K562 (cell line): ENCODE measurements around the gene MKS1. TPM values are rescaled to one million over a fixed set of nuclear protein-coding genes. Genes with fewer than 3 reads are reported as not detected.

Experiments
- BACH1 ChIP-seq: fragments of 200-800 bp; sonication (Bioruptor generic); IDR thresholded peaks from 2 replicates; pipeline ENCODE4 v1.6.1; 2016; ENCODE audit warnings: missing genetic modification characterization, missing compliant biosample characterization
- COPS2 ChIP-seq: fragments of 450-650 bp; conservative IDR thresholded peaks from 2 replicates; pipeline ENCODE4 v1.6.1; 2016; ENCODE audit warnings: mild to moderate bottlenecking, moderate library complexity
- PHF21A ChIP-seq: fragments of 450-650 bp; IDR thresholded peaks from 2 replicates; pipeline ENCODE4 v1.6.1; 2017; ENCODE audit warnings: low read depth, borderline replicate concordance
- PRDM10 ChIP-seq: fragments of 450-650 bp; IDR thresholded peaks from 2 replicates; pipeline ENCODE4 v1.6.1; 2018; ENCODE audit not compliant: partially characterized antibody
- ZNF23 ChIP-seq: fragments of 250-450 bp; sonication (Bioruptor Pico); IDR thresholded peaks from 2 replicates; pipeline ENCODE4 v1.4.0; 2020; ENCODE audit warnings: mild to moderate bottlenecking
- polyA plus RNA-seq, 8 experiments: library from polyadenylated mRNA; depleted of rRNA in 4 of 8; stranded (reverse) in 5 of 8; unstranded in 3 of 8; fragments of >200 nt; fragmentation: Nextera tagmentation in 2 of 8; fragmentation: Illumina TruSeq in 1 of 8; extraction: Ambion mirVana in 2 of 8; extraction: Trizol in 1 of 8; gene quantifications; 2 replicates each; pipeline versions ENCODE4 v1.2.1 to v1.2.3, GENCODE V29; 2011 to 2014; ENCODE audit warnings: inconsistent platforms in 1 of 8, missing spikeins in 1 of 8
- total RNA-seq, 7 experiments: library from RNA; depleted of rRNA in 6 of 7; stranded (reverse); fragments of >200 nt in 6 of 7; fragmentation: Illumina TruSeq in 2 of 7; extraction: Trizol in 2 of 7; gene quantifications; 2 replicates each; pipeline versions ENCODE4 v1.2.1 to v1.2.3, GENCODE V29; 2011 to 2021; ENCODE audit warnings: low replicate concordance in 1 of 7
- TF ChIP-seq, protein P1 (sequence below): sonication (generic); formaldehyde crosslinking; IDR thresholded peaks from 2 replicates; pipeline ENCODE4 v1.8.1; 2023; ENCODE audit warnings: mild to moderate bottlenecking, missing genetic modification reagents, moderate library complexity

Gene MKS1
- total and polyA plus RNA-seq, 9 of the 15 experiments (the other 6 are each of a cell fraction or from before 2014, with no cell fraction given): 16.3 to 31.0 (median 25.9) TPM

GRCh38 chr17:58245428-58246103 lies 26.5 kb upstream of the MKS1 start (continued):
- TF ChIP-seq PRDM10 (no peak), COPS2 (no peak), BACH1 (tag) (no peak), PHF21A (no peak), ZNF23 (CRISPR knock-in tag) (no peak)
- TF ChIP-seq, protein P1, sequence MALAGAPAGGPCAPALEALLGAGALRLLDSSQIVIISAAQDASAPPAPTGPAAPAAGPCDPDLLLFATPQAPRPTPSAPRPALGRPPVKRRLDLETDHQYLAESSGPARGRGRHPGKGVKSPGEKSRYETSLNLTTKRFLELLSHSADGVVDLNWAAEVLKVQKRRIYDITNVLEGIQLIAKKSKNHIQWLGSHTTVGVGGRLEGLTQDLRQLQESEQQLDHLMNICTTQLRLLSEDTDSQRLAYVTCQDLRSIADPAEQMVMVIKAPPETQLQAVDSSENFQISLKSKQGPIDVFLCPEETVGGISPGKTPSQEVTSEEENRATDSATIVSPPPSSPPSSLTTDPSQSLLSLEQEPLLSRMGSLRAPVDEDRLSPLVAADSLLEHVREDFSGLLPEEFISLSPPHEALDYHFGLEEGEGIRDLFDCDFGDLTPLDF (CRISPR knock-in tag): no peak
- TF ChIP-seq, all 486 proteins: peak for 0
